ENCODE measurements around the gene ASCC3. TPM values are rescaled to one million over a fixed set of nuclear protein-coding genes. Genes with fewer than 3 reads are reported as not detected.

ASCC3 gene
- total and polyA plus RNA-seq, 2 experiments from 2014 or later, result 49.1 to 60.2 TPM

- no peaks in the 10 kb centered on the region for H3K79me2 ChIP-seq (ENCODE audit: insufficient read depth)
- in situ Hi-C loops (cut with MboI), result no loop called here
- peak overlapping the region; percentile 79; the same call in 1 of the 2 replicates for H3K9ac ChIP-seq
- H2AFZ ChIP-seq, result peak overlapping the region; percentile 95
- DNase-seq, result no peak
- no peaks in the 10 kb centered on the region for H3K27me3 ChIP-seq (replicated peaks; ENCODE audit: insufficient read depth)
- H3K36me3 ChIP-seq (ENCODE audit: low read depth), result no peaks in the 10 kb centered on the region
- H3F3A ChIP-seq (ENCODE audit: insufficient read depth), result peaks cover 23% of the 10 kb centered on the region; the same call in 1 of the 2 replicates
- no peak overlapping the region for H3K27ac ChIP-seq
- TF ChIP-seq EZH2 (IDR thresholded peaks at IDR 0.05; ENCODE audit: insufficient read depth, poor library complexity, severe bottlenecking), result no peak
- no peak for TF ChIP-seq EZH2phosphoT487 (IDR thresholded peaks at IDR 0.05; ENCODE audit: insufficient read depth, low read depth)
- no peaks in the 10 kb centered on the region for H3K9me2 ChIP-seq (ENCODE audit: insufficient read depth)
- H3K4me2 ChIP-seq (ENCODE audit: unreplicated experiment), result peak overlapping the region; percentile 94
- 87 to 88% methylated on average over 13 of the region's 13 CpGs for WGBS, 2 experiments (ENCODE audit: low coverage in 1 of 2, low lambda C conversion rate in 2 of 2, missing lambda C conversion rate in 2 of 2)
- H3K9me3 ChIP-seq (ENCODE audit: low read depth), result no peaks in the 10 kb centered on the region
- peaks cover 14% of the 10 kb centered on the region; the same call in 1 of the 2 replicates for H3K4me1 ChIP-seq (ENCODE audit: insufficient read depth)
- no peaks in the 10 kb centered on the region for H4K20me1 ChIP-seq (ENCODE audit: insufficient read depth)
- peak overlapping the region; percentile 84 for H3K4me3 ChIP-seq
These were observed 418.2 kb downstream of the ASCC3 start for GRCh38 chr6:100462706-100463629.

- DNase-seq, result peak; percentile 51
- Histone ChIP-seq H3K27me3 (replicated peaks; ENCODE audit: insufficient read depth) (no peaks in the 10 kb centered on the region), H3K36me3 (ENCODE audit: low read depth) (no peaks in the 10 kb centered on the region), H3K4me1 (ENCODE audit: insufficient read depth) (peaks cover 14% of the 10 kb centered on the region; the same call in 1 of the 2 replicates), H3K9me2 (ENCODE audit: insufficient read depth) (no peaks in the 10 kb centered on the region), H2AFZ (peak overlapping the region; percentile 92), H4K20me1 (ENCODE audit: insufficient read depth) (no peaks in the 10 kb centered on the region), H3K4me2 (ENCODE audit: unreplicated experiment) (peak overlapping the region; percentile 94), H3K9ac (peak overlapping the region; percentile 79), H3K4me3 (peak overlapping the region; percentile 84), H3K27ac (peak overlapping the region; percentile 59), H3K79me2 (ENCODE audit: insufficient read depth) (no peaks in the 10 kb centered on the region), H3F3A (ENCODE audit: insufficient read depth) (peaks cover 23% of the 10 kb centered on the region; the same call in 1 of the 2 replicates), H3K9me3 (ENCODE audit: low read depth) (no peaks in the 10 kb centered on the region)
- in situ Hi-C loops (cut with MboI), result no loop called here
- 16 to 20% methylated on average over 3 of the region's 3 CpGs for WGBS, 2 experiments (ENCODE audit: low coverage in 1 of 2, low lambda C conversion rate in 2 of 2, missing lambda C conversion rate in 2 of 2)
- no peak for TF ChIP-seq EZH2phosphoT487 (IDR thresholded peaks at IDR 0.05; ENCODE audit: insufficient read depth, low read depth)
- TF ChIP-seq EZH2 (IDR thresholded peaks at IDR 0.05; ENCODE audit: insufficient read depth, poor library complexity, severe bottlenecking), result no peak
These were observed 419.0 kb downstream of the ASCC3 start for GRCh38 chr6:100461917-100462705.

GRCh38 chr6:100461278-100461916 lies 419.7 kb downstream of the ASCC3 start:
- peaks cover 23% of the 10 kb centered on the region; the same call in 1 of the 2 replicates for H3F3A ChIP-seq (ENCODE audit: insufficient read depth)
- H3K27ac ChIP-seq, result peak overlapping the region; percentile 59
- peak; percentile 86 for DNase-seq
- TF ChIP-seq EZH2 (IDR thresholded peaks at IDR 0.05; ENCODE audit: insufficient read depth, poor library complexity, severe bottlenecking), result no peak
- 0 out of 2 replicates have a peak, but pooled peaks have one; percentile 57 for TF ChIP-seq EZH2phosphoT487 (IDR thresholded peaks at IDR 0.05; ENCODE audit: insufficient read depth, low read depth)
- peak overlapping the region; percentile 94 for H3K4me2 ChIP-seq (ENCODE audit: unreplicated experiment)
- H3K9me2 ChIP-seq (ENCODE audit: insufficient read depth), result no peaks in the 10 kb centered on the region
- H2AFZ ChIP-seq, result peak overlapping the region; percentile 92
- H3K79me2 ChIP-seq (ENCODE audit: insufficient read depth), result no peaks in the 10 kb centered on the region
- H4K20me1 ChIP-seq (ENCODE audit: insufficient read depth), result no peaks in the 10 kb centered on the region
- H3K9me3 ChIP-seq (ENCODE audit: low read depth), result no peaks in the 10 kb centered on the region
- peak overlapping the region; percentile 79 for H3K9ac ChIP-seq
- WGBS, 2 experiments (ENCODE audit: low coverage in 1 of 2, low lambda C conversion rate in 2 of 2, missing lambda C conversion rate in 2 of 2), result 1% methylated on average over 29 of the region's 29 CpGs
- no peaks in the 10 kb centered on the region for H3K27me3 ChIP-seq (replicated peaks; ENCODE audit: insufficient read depth)
- no peaks in the 10 kb centered on the region for H3K36me3 ChIP-seq (ENCODE audit: low read depth)
- peak overlapping the region; percentile 84 for H3K4me3 ChIP-seq
- peaks cover 14% of the 10 kb centered on the region; the same call in 1 of the 2 replicates for H3K4me1 ChIP-seq (ENCODE audit: insufficient read depth)
- in situ Hi-C loops (cut with MboI), result no loop called here

Measured in GM23248 (cell line).